HG03025 (cell line): ENCODE results near the gene TMEM200A.
"Not testable (repeated sequence)": the region's sequence is repeated elsewhere in the genome, so short reads cannot be mapped to it uniquely, and the experiment has no call there.

Experiments
- ATAC-seq: cut with Tn5 transposase; IDR thresholded peaks from one replicate; pipeline ENCODE4 v1.9.1; 2021; ENCODE audit warnings: mild to moderate bottlenecking, moderate library complexity; ENCODE audit not compliant: unreplicated experiment, low FRiP score

The TMEM200A gene

DNA sequence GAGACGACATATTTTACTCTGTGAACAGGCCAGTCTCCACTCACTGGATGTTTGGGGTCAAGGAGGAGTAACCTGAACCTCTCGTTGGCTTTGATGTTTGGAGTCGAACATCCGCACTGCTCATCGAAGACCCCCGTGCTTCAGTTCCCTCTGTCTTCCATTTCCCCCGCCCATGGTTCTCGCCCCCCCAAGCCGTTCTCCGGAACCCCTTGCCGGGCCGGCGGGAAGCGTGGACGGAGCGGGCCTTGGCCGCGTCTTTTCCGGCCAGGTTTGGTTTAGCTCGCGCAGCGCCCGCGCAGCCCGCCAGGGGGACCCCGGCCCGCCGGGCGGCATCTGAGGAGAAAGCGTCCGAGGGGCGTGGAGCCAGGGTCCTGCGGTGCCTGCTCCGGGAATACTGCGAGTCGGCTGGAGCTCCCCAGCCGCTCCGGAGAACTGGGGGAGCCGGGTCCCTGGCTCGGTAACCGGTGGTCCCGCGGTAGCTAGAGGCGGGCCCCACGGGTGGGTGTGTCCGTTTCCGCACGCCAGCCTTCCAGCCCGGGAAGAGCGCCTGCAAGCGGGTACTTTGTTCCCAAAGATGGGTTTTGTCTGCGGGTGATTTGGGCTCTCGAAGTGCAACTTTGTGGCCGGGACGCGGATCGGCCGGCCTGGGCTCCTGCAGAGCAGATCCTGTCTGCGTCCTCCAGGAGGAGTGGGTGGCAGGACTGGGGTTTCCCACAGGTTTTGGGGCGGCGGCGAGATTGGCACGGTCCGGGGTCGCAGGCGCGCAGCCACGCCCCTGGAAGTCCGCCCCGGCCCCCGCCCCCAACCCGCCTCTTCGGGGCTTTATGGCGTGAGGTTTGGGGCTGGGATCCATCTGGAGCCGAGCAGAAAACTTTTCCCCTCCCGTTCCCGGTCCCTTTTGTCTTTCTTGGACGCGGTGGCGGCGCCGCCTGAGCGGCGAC, at the start of gene TMEM200A:
TMEM200A (plus strand) TSS at position 852 of the 941 bp plus-strand sequence. CDS start 74,406 bp downstream, outside the sequence.
- ATAC-seq, result peak; percentile 73

DNA sequence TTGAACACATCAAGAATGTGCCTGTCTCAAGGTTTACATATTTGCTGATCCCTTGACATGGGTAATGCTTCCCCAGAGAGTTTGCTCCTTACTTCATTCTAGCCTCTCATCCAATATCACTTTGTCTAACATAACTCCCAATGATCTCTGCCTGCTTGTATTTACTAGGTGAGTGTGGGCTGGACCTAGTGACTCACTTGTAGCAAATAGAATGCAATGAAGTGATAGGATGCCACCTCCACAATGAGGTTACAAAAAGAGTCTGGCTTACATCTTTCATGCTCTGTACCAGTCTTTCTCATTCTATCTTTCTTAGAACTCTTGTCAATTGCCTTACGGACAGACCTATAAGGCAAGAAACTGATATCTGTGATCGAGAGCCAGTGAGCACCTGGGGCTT, 44.9 kb upstream of the TMEM200A start:
- ATAC-seq, result no peak

DNA sequence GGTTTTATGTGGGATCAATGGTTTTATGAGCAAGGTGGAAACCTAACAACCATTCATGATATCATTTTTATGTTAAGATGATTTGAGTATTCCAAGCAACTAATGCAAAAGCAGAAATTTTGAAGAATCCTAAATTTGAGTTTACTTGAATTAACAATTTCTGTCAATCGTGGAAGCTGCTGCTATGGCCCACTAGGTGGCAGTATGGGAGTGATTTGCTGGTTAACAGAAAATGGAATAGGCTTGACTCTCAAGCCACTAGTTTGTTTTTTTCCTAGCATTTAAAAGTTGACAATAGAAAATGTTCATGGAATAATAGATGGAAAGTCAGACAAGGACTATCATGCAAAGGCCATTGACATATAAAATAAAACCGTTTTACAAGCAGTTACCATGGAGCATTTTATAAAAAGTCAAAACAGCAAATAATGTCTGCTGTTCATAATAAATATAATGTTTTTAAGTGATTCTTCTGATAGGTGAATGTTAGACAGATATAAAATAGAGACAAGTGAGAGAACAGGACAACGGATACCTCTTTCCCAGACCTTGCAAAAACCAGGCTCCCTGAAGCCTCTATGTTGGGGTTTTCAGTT, 43.0 kb upstream of the TMEM200A start:
- no peak for ATAC-seq

DNA sequence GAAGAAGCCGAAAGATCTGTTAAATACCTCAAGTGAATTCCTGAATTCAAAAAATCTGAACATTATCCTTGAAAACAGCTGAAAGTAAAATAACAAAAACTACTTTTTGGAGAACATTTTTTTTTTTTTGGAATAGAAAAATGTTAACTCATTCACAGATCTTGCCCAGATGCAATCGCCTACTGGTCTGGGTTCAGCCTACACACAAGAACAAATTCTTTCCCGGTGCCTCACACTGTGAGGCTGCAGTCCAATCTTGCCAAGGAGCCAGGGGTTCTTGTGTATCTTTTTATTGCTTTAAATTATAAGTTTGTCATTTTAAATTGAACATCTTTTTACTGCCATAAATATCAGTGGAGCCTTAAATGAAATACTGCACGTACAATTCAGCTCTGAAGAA, 41.2 kb upstream of the TMEM200A start:
- ATAC-seq, result no peak

DNA sequence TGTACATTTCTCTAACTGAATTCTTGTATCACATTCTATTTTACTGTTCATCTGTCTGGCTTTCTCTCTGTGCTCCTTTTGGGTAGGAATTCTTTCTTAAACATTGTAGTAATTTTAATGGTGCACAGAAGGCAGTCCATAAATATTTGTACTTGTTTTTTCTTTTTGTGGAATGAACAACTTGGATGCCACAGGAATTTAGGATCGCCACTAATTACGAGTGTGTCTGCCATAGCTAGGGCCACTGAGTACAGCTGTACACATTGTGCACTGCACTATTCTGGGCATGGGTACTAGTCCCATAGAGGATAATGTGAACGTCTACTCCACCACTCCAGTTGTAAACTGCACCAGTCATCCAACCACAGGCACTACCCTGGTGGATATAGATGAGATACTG, 39.3 kb upstream of the TMEM200A start:
- no peak for ATAC-seq

DNA sequence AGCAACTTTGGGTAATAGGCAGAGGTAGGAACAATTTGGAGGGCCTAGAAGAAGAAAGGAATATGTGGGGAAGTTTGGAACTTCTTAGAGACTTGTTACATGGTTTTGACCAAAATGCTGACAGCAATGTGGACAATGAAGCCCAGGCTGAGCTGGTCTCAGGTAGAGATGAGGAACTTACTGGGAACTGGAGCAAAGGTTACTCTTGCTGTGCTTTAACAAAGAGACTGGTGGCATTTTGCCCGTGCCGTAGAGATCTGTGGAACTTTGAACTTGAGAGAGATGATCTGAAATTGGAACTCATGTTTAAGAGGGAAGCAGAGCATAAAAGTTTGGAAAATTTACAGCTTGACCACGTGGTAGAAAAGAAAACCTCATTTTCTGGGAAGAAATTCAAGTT, 28.3 kb upstream of the TMEM200A start:
- ATAC-seq, result no peak

DNA sequence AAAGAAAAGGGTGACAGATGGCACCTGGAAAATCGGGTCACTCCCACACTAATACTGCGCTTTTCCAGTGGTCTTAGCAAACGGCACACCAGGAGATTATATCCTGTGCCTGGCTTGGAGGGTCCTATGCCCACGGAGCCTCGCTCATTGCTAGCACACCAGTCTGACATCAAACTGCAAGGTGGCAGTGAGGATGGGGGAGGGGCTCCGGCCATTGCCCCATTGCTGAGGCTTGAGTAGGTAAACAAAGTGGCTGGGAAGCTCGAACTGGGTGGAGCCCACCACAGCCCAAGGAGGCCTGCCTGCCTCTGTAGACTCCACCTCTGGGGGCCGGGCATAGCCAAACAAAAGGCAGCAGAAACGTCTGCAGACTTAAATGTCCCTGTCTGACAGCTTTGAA, 19.5 kb upstream of the TMEM200A start:
- not testable (repeated sequence) for ATAC-seq

DNA sequence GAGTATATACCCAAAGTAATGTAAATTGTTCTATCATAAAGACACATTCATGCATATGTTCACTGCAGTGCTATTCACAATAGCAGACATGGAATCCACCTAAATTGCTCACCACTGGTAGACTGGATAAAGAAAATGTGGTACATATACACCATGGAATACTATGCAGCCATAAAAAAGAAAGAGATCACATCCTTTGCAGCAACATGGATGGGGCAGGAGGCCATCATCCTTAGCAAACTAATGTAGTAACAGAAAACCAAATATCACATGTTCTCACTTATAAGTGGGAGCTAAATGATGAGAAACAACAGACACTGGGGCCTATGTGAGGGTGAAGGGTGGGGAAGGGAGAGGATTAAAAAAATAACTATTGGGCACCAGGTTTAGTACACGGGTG, 11.5 kb upstream of the TMEM200A start:
- ATAC-seq, result no peak

DNA sequence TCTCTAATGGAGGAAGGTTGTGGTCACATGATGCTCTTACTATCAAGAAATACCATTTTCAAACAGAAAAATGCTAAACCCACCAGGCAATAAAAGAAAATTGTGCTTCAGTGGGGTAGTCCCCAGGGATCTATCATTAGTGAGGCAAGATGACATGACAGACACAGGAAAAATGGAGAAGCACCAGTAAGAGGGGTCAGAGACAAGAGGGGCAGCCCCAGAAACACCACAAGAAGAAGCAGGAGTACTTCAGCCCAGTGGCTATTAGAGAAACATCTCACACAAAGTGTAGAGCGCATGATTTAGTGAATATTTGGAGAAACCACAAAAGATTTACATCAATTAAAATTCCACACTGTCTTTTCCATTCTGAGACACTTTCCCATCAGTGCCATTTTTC, 10.2 kb upstream of the TMEM200A start:
- no peak for ATAC-seq

DNA sequence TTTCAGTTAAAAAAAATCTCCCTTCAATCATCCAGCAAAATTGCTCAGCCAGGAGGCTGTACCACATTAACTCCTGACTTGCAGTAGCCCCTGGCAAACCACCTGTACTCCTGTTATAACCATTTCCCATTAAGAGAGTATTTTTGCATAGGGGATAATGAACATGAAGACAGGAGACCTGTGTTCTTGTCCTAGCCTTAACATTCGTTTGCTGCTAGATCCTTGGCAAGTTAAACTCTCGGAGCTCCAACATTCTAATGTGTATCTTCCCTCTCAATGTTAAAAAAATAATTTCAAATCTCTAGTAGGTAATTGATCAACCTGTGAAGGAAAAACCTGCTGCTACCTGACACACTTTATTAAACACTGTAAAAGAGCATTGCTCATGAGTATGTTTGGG, 8.4 kb upstream of the TMEM200A start:
- no peak for ATAC-seq

DNA sequence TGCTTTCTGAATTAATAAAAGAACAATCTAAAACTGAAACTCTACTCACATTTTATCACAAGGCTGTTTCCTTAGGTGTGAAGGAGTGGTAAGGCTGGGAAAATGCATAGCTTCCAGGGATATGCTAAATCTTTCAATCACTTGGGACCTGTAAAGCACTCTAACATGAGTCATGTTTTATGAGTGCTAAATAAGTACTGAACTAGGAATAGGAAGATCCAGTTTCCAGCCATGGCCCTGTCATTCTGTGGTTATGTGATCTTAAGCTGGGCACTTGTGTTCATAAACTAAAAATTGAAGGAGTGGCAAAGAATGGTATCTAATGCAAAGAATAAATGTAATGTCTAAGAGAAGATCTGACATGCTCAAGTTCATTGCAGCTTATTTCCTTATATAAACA, 6.1 kb upstream of the TMEM200A start:
- no peak for ATAC-seq

DNA sequence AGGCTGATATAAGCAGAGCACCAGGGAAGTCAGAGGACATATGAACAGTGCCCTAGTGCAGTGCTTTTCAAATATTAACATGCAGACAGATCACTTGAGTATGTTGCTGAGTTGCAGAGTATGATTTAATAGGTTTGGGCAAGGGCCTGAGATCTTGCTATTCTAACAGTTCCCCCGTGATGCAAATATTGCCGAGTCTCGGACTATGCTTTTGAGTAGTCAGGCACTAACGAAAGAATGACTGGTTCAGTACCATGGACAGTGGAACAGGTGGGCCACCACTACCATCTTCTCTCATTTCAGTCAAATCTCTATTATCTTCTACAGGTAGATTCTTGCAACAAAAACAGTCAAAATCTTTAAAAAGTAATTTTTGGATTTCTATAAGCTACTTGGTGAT, 3.7 kb upstream of the TMEM200A start:
- no peak for ATAC-seq

DNA sequence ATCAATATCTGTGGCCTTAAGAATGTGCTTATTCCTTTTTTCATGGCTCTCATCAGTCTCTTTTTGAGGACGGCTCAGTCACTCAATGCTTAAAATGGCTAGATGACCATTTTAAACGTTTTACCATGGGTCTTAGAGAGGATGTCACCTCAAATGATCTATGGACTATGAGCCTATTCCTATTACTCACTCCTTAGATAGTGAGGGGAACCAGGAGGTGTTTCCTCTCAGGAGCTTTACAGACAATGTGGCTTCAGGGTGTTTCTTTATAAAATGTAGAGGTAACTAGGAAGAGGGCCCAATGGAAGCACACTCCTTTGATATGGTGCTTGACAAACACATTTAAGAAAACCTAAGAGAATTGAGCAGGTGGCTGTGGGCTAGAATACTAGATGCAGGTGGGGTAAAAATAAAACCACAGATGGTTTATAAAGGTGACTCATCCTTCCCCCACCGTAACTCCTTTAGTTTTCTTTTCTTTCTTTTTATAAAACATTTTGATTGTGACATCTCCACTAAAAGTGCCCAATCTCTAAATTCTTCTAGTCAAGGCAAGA, 1.5 kb upstream of the TMEM200A start:
- ATAC-seq, result no peak

DNA sequence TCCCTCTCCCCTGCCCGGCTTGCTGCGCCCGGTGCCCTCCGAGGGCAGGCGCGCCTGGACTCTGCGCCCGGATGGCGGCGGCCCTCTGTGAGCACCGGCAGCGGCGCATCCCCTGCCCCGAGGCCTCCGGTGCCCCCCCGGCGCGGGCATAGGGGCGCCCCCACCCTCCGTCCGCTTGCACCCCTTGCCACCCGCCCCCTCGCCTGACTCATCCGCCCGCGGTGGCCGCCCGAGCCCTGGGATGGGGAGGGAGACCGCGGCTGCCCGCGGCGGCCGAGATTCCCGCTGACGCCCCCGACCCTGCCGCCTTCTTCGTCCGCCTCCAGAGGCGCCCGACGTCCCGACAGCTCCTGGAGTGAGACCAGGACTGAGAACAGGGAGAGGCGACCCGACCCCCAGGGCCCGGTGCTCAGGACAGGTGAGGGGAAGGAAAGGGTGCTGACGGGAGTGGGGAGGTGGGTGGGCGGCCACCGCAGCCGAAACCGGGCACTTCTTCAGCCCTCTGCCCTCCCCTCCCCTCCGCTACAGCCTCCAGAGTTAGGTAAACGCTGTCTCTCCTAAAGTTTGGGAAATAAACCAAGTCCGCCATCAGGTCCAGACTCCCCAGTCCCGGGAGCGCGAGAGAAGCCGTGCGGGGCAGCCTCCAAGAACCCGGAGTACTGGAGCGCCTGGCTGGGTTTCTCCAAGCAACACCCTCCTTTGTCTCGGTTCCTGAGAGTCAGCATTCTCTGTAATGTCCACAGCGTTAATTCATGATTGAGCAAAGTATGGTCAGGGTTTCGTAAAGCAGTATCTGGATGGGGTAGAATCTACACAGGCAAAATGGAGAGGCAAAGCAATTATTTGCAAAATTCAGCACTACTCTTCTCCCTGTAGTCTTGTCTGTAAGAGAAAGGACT, 539 bp downstream of the TMEM200A start:
- no peak for ATAC-seq

DNA sequence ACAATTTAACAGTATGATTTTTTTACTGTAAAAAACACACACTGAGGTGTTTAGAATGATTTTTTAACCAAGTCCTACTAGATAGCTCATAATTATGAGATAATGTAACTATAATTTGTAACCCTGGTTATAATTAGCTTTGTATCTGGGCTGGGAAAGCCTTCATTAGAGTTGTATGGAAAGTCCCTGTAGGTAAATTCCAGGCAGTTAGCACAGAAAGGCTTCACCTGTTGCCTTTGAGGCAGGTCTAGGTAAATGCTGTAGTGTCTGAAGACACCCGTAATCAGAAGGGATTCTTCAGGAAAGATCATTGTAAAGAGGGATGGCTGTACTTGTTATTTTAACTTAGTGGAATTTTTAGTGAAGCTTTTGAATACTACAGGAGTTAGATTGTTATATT, 1.9 kb downstream of the TMEM200A start:
- no peak for ATAC-seq

DNA sequence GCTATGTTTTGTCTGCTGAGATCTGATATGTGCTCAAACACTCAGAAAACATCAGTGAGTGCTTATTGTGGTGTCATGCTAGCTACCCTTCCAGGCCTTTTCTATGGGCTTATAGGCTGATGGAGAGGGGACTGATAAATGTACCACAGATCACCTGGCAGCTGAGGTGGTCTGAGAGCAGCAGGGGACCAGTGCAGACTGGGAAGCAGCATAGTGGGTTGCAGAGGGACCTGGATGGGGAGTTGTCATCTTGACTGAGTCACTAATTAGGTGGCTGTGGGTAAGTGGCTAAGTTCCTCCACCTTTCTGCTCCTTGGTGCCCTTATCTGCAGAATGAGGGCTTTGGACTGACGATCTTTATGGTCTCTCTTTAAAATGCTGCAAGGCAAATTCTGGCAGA, 2.8 kb downstream of the TMEM200A start:
- no peak for ATAC-seq

DNA sequence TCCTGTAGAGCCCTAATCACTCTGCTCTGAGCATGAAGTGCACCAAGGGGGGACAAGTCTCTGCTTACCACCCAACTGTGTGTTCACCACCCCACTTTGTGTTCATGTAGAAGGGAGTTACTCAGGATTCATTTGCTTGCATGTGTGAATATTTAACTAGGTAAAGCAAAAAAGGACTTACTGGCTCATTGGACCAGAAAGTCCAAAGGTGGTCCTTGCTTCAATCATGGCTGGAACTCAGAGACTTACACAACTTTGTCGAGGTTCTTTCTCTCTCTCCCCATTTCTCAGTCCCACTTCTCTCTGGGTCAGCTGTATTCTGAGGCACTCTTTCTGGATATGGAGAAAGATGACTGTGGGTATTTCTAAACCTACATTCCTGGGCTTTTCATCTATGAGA, 4.0 kb downstream of the TMEM200A start:
- no peak for ATAC-seq

DNA sequence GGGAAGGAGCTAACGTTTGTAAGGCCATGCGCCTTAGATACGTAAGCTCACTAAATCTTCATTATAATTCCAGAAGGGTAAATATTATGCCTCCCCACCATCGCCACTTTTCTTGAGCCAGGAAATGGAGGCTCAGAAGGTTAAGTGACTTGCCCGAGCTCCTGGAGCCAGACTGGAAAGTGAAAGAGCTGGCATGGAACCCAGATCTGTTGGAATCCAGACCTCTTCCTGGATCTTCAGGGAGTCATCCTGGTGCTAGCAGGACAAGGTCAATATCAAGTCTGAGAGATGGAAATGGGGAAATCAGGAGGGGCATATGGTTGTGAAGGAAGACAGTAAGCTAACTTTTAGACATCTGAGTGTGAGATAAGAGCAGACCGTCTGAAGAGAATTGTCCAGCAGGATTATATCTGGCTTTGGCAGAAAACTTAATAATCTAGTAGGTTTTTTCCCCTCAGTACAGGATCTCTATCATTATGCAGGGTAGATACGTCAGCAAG, 6.2 kb downstream of the TMEM200A start:
- no peak for ATAC-seq

DNA sequence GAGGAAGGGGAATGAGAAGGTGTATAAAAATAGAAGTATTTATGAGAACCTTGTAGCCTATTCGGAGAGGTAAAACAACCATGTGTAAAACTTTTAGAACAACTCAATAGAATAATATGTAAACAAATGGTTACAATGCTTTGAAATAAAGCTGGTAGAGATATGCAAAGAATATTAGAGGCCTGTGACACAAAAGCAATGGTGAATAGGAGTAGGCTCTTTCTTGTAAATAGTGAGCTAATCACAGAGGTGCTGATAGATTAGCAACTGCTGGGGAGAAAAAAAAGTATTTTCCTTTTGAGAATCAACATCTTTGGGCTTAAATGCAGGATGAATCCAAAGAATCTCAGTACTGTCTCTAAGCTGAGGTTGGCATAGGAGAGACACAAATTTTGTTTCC, 7.0 kb downstream of the TMEM200A start:
- ATAC-seq, result no peak

DNA sequence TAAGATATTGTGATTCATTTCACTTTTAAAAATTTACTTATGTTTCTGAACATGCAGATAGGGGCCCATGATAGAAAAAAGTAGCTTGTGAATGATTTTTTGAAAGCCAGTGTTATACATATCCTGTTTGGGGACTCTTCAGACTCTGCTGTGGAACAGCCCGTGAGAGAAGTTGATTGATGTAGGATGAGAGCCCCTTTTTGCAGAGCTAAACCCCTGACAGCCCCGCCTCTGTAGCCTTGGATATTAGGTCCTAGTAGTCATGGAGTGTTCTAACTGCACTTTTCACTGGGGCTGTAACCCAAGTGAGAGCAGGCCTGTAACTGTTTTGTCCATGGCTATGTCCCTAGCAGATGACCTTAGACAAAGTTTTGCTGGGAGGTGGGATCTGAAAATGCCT, 8.2 kb downstream of the TMEM200A start:
- ATAC-seq, result no peak

DNA sequence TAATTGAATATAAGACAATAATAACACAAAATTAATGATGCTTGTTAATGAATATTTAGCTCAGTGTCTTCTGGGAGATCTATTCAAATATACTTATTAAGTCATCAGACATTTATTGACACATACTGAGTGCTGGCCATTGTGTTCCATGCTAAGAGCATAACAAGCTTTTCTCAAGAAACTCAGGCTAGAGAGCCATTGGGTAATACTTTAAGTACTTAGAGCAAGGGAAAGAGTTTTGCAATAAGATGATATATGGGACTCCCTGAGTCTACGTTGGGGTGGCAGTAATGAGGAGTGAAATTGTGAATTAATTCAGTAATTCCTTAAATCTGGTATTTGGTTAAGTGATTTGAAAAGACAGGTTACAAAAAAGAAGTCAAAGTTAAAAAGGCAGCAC, 11.1 kb downstream of the TMEM200A start:
- no peak for ATAC-seq
